ENCODE data around the gene HIRA.

DNA sequence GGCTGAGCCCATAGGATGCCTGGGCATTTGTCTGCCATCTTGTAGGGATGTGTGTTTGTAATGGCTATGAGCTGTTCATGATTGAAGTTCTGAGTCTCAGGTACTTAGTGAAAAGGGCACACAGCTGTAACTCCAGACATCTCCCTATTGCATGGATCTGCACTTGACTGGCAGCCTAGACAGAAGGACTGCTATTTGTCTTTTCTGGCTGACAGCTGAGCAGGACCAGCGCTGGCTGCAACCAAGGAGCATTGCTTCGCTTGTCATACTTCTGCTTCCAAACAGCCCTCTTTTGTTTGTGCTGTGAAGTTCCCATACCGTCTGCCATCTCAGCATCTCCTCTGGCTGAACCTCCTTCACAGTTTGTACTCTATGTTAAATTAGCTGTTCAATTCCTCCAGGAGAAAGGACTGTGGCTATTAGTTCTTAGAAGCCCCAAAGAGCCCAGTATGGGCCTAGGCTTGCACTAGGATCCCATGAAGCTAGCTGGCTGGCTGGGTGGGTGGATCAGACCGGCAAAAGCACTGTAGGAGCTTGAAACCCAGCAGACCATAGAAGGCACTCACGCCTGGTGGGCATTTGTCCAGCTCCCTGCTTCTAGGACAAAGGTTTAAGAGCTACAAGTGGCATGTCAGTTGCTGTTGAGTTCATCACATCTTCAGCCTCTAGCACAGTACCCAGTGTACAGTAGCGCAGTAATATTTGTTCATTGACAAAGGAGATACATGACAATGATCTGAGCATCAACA lies 20.4 kb downstream of the HIRA start:
- TF ChIP-seq, protein P1, sequence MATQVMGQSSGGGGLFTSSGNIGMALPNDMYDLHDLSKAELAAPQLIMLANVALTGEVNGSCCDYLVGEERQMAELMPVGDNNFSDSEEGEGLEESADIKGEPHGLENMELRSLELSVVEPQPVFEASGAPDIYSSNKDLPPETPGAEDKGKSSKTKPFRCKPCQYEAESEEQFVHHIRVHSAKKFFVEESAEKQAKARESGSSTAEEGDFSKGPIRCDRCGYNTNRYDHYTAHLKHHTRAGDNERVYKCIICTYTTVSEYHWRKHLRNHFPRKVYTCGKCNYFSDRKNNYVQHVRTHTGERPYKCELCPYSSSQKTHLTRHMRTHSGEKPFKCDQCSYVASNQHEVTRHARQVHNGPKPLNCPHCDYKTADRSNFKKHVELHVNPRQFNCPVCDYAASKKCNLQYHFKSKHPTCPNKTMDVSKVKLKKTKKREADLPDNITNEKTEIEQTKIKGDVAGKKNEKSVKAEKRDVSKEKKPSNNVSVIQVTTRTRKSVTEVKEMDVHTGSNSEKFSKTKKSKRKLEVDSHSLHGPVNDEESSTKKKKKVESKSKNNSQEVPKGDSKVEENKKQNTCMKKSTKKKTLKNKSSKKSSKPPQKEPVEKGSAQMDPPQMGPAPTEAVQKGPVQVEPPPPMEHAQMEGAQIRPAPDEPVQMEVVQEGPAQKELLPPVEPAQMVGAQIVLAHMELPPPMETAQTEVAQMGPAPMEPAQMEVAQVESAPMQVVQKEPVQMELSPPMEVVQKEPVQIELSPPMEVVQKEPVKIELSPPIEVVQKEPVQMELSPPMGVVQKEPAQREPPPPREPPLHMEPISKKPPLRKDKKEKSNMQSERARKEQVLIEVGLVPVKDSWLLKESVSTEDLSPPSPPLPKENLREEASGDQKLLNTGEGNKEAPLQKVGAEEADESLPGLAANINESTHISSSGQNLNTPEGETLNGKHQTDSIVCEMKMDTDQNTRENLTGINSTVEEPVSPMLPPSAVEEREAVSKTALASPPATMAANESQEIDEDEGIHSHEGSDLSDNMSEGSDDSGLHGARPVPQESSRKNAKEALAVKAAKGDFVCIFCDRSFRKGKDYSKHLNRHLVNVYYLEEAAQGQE (IDR thresholded peaks at IDR 0.05; ENCODE audit: unreplicated experiment) = no peak
- TF ChIP-seq EZH2 (IDR thresholded peaks at IDR 0.05; ENCODE audit: low read depth, unreplicated experiment) = no peak
- TF ChIP-seq, protein P2, sequence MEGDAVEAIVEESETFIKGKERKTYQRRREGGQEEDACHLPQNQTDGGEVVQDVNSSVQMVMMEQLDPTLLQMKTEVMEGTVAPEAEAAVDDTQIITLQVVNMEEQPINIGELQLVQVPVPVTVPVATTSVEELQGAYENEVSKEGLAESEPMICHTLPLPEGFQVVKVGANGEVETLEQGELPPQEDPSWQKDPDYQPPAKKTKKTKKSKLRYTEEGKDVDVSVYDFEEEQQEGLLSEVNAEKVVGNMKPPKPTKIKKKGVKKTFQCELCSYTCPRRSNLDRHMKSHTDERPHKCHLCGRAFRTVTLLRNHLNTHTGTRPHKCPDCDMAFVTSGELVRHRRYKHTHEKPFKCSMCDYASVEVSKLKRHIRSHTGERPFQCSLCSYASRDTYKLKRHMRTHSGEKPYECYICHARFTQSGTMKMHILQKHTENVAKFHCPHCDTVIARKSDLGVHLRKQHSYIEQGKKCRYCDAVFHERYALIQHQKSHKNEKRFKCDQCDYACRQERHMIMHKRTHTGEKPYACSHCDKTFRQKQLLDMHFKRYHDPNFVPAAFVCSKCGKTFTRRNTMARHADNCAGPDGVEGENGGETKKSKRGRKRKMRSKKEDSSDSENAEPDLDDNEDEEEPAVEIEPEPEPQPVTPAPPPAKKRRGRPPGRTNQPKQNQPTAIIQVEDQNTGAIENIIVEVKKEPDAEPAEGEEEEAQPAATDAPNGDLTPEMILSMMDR (conservative IDR thresholded peaks at IDR 0.05; ENCODE audit: low read depth in 2 of 2) = no peak
- TF ChIP-seq CREB1 (CRISPR knock-in tag; IDR thresholded peaks at IDR 0.05; ENCODE audit: low read depth) = no peak
- no peak for TF ChIP-seq POLR2AphosphoS5 (IDR thresholded peaks at IDR 0.05; ENCODE audit: low read depth)
- no peak for TF ChIP-seq EZH2phosphoT487 (IDR thresholded peaks at IDR 0.05; ENCODE audit: unreplicated experiment)
- TF ChIP-seq ZNF114 (CRISPR knock-in tag; IDR thresholded peaks at IDR 0.05) = no peak
- no peak for TF ChIP-seq STAT1 (IDR thresholded peaks at IDR 0.05; ENCODE audit: unreplicated experiment)
- no peak for TF ChIP-seq NANOG (IDR thresholded peaks at IDR 0.05; ENCODE audit: borderline replicate concordance)
- TF ChIP-seq JUNB (IDR thresholded peaks at IDR 0.05; ENCODE audit: unreplicated experiment) = no peak
- TF ChIP-seq, protein P3, sequence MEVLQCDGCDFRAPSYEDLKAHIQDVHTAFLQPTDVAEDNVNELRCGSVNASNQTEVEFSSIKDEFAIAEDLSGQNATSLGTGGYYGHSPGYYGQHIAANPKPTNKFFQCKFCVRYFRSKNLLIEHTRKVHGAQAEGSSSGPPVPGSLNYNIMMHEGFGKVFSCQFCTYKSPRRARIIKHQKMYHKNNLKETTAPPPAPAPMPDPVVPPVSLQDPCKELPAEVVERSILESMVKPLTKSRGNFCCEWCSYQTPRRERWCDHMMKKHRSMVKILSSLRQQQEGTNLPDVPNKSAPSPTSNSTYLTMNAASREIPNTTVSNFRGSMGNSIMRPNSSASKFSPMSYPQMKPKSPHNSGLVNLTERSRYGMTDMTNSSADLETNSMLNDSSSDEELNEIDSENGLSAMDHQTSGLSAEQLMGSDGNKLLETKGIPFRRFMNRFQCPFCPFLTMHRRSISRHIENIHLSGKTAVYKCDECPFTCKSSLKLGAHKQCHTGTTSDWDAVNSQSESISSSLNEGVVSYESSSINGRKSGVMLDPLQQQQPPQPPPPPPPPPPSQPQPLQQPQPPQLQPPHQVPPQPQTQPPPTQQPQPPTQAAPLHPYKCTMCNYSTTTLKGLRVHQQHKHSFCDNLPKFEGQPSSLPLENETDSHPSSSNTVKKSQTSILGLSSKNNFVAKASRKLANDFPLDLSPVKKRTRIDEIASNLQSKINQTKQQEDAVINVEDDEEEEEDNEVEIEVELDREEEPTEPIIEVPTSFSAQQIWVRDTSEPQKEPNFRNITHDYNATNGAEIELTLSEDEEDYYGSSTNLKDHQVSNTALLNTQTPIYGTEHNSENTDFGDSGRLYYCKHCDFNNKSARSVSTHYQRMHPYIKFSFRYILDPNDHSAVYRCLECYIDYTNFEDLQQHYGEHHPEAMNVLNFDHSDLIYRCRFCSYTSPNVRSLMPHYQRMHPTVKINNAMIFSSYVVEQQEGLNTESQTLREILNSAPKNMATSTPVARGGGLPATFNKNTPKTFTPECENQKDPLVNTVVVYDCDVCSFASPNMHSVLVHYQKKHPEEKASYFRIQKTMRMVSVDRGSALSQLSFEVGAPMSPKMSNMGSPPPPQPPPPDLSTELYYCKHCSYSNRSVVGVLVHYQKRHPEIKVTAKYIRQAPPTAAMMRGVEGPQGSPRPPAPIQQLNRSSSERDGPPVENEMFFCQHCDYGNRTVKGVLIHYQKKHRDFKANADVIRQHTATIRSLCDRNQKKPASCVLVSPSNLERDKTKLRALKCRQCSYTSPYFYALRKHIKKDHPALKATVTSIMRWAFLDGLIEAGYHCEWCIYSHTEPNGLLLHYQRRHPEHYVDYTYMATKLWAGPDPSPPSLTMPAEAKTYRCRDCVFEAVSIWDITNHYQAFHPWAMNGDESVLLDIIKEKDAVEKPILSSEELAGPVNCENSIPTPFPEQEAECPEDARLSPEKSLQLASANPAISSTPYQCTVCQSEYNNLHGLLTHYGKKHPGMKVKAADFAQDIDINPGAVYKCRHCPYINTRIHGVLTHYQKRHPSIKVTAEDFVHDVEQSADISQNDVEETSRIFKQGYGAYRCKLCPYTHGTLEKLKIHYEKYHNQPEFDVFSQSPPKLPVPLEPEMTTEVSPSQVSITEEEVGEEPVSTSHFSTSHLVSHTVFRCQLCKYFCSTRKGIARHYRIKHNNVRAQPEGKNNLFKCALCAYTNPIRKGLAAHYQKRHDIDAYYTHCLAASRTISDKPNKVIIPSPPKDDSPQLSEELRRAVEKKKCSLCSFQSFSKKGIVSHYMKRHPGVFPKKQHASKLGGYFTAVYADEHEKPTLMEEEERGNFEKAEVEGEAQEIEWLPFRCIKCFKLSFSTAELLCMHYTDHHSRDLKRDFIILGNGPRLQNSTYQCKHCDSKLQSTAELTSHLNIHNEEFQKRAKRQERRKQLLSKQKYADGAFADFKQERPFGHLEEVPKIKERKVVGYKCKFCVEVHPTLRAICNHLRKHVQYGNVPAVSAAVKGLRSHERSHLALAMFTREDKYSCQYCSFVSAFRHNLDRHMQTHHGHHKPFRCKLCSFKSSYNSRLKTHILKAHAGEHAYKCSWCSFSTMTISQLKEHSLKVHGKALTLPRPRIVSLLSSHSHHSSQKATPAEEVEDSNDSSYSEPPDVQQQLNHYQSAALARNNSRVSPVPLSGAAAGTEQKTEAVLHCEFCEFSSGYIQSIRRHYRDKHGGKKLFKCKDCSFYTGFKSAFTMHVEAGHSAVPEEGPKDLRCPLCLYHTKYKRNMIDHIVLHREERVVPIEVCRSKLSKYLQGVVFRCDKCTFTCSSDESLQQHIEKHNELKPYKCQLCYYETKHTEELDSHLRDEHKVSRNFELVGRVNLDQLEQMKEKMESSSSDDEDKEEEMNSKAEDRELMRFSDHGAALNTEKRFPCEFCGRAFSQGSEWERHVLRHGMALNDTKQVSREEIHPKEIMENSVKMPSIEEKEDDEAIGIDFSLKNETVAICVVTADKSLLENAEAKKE (CRISPR knock-in tag; IDR thresholded peaks at IDR 0.05) = no peak
